ENCODE measurements around the gene MTMR1.

DNA sequence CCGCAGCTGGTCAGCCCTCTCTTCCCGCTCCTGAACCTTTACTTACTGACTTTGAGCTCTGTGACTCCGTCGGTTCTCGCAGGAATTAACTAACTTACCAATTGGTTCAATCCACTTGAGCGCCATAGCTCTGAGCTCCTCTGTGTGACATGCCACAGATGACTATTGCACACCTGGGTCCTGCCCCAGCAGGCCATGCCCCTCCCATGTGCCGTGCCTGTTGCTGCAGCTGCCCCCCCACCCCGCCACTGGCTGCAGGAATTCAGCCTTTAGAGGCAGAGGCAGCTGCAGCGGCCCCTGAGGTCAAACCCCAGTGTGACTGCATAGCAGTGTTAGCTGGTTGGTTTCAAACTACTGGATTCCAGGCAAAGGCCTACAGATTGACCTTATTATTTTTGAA is 70.6 kb downstream of the MTMR1 start:
- TF ChIP-seq ARNTL (CRISPR knock-in tag; IDR thresholded peaks at IDR 0.05; ENCODE audit: borderline replicate concordance, low read depth) (no peak), GLIS3 (CRISPR knock-in tag; IDR thresholded peaks at IDR 0.05) (no peak), ZNF8 (CRISPR knock-in tag; IDR thresholded peaks at IDR 0.05) (no peak), ZFP30 (CRISPR knock-in tag; IDR thresholded peaks at IDR 0.05) (no peak)
